ENCODE results near the gene FAM234B. TPM values are rescaled to one million over a fixed set of nuclear protein-coding genes. Genes with fewer than 3 reads are reported as not detected.

Gene FAM234B
- total and polyA plus RNA-seq, 7 experiments from 2014 or later, result 2.6 to 5.8 (median 4.3) TPM

GRCh38 chr12:13112968-13113367, 68.8 kb downstream of the FAM234B start:
- Mint-ChIP-seq H3K4me1 (no peaks in the 10 kb centered on the region), H3K4me3 (no peak overlapping the region), H3K9me3 (peaks cover 0 to 10% (median 0%) of the 10 kb centered on the region in 11 donors), H3K27me3 (peaks cover 0 to 51% (median 4%) of the 10 kb centered on the region in 5 donors), H3K36me3 (peaks cover 0 to 3% (median 0%) of the 10 kb centered on the region in 5 donors), H3K27ac (no peak overlapping the region)
- CTCF ChIA-PET, result no interaction called here
- Histone ChIP-seq H3K27ac (ENCODE audit: low read depth, low read length) (no peak overlapping the region), H3K4me3 (ENCODE audit: low read length) (no peak overlapping the region), H3K4me1 (ENCODE audit: control insufficient read depth in 2 of 2, insufficient read depth in 2 of 2, low read length in 2 of 2) (no peaks in the 10 kb centered on the region), H3K36me3 (ENCODE audit: control insufficient read depth in 2 of 3, insufficient read depth in 3 of 3, low read length in 3 of 3) (no peaks in the 10 kb centered on the region), H3K27me3 (ENCODE audit: control insufficient read depth in 2 of 2, insufficient read depth in 2 of 2, low read length in 2 of 2) (no peaks in the 10 kb centered on the region), H3K9me3 (ENCODE audit: control insufficient read depth in 2 of 3, low read length in 3 of 3) (no peaks in the 10 kb centered on the region)
- POLR2A ChIA-PET, result interaction anchor here (0.6 kb wide), 1 partner anchor 99 kb away, joined by 3 read pairs; no protein-coding TSS in a partner anchor
- ATAC-seq, result no peak
- intact Hi-C loops (cut with micrococcal nuclease), result no loop called here
- no peak for DNase-seq

DNA sequence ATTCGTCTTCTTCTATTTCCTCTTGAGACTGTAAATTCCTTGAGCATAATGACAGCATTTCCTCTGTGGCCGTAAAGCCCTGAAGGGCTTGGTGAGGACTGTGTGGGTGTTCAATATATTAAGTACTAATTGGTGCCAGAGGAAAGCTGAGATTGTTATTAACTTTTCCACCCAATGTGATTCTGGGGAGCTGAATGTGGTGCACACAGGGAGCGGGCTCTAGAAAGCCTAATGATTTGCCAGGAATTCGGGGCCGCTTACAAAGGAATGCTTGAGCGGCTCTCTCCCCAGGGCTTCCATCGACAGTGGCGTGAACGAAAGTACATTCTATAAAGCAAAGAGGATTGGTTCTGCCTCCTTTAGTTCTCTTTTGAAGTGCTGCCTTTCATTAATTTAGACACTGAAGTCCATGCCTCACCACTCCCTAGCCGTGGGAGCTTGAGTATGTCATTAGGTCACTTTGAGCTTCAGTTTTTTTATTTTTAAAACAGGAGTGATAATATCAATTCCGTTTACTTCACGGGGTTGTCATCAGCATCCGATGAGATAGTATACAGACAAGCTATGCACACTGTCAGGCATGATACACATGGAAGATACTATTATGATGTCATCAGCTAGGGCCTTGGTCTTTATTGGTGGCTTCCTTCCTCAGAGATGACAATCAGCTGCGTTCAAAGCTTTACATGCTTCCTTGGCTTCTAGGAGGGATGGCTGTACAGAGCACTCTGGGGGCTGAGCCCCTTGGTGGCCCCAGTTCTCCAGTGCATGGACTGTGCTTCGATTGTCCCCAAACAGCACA, 70.3 kb downstream of the FAM234B start:
- Histone ChIP-seq H3K36me3 (ENCODE audit: control insufficient read depth in 2 of 3, insufficient read depth in 3 of 3, low read length in 3 of 3) (no peaks in the 10 kb centered on the region), H3K4me3 (ENCODE audit: low read length) (no peak overlapping the region), H3K4me1 (ENCODE audit: control insufficient read depth in 2 of 2, insufficient read depth in 2 of 2, low read length in 2 of 2) (no peaks in the 10 kb centered on the region), H3K27me3 (ENCODE audit: control insufficient read depth in 2 of 2, insufficient read depth in 2 of 2, low read length in 2 of 2) (no peaks in the 10 kb centered on the region), H3K27ac (ENCODE audit: low read depth, low read length) (no peak overlapping the region), H3K9me3 (ENCODE audit: control insufficient read depth in 2 of 3, low read length in 3 of 3) (no peaks in the 10 kb centered on the region)
- POLR2A ChIA-PET, result interaction anchor here (0.6 kb wide), 1 partner anchor 15 kb away, joined by 3 read pairs; no protein-coding TSS in a partner anchor
- CTCF ChIA-PET, result no interaction called here
- peak overlapping the region in 1 of 9 donors; percentile 17 for H3K27ac Mint-ChIP-seq
- H3K27me3 Mint-ChIP-seq, result peaks cover 0 to 40% (median 4%) of the 10 kb centered on the region in 5 donors
- no peaks in the 10 kb centered on the region for H3K4me1 Mint-ChIP-seq
- intact Hi-C loops (cut with micrococcal nuclease), result no loop called here
- DNase-seq, result no peak
- peaks cover 0 to 3% (median 0%) of the 10 kb centered on the region in 5 donors for H3K36me3 Mint-ChIP-seq
- no peak for ATAC-seq
- H3K4me3 Mint-ChIP-seq, result no peak overlapping the region
- H3K9me3 Mint-ChIP-seq, result peaks cover 0 to 4% (median 0%) of the 10 kb centered on the region in 11 donors

- ChIA-PET CTCF (interaction anchor here (0.6 kb wide), 1 partner anchor 90 kb away, joined by 3 read pairs; no protein-coding TSS in a partner anchor), POLR2A (interaction anchor here (1.2 kb wide), 1 partner anchor 15 kb away, joined by 4 read pairs; no protein-coding TSS in a partner anchor)
- Mint-ChIP-seq H3K4me1 (no peaks in the 10 kb centered on the region), H3K27ac (no peak overlapping the region), H3K27me3 (peaks cover 0 to 32% (median 4%) of the 10 kb centered on the region in 5 donors), H3K9me3 (peaks cover 0 to 4% (median 0%) of the 10 kb centered on the region in 11 donors), H3K36me3 (peaks cover 0 to 3% (median 0%) of the 10 kb centered on the region in 5 donors), H3K4me3 (no peak overlapping the region)
- Histone ChIP-seq H3K4me1 (ENCODE audit: control insufficient read depth in 2 of 2, insufficient read depth in 2 of 2, low read length in 2 of 2) (no peaks in the 10 kb centered on the region), H3K9me3 (ENCODE audit: control insufficient read depth in 2 of 3, low read length in 3 of 3) (no peaks in the 10 kb centered on the region), H3K4me3 (ENCODE audit: low read length) (no peak overlapping the region), H3K27me3 (ENCODE audit: control insufficient read depth in 2 of 2, insufficient read depth in 2 of 2, low read length in 2 of 2) (no peaks in the 10 kb centered on the region), H3K36me3 (ENCODE audit: control insufficient read depth in 2 of 3, insufficient read depth in 3 of 3, low read length in 3 of 3) (no peaks in the 10 kb centered on the region), H3K27ac (ENCODE audit: low read depth, low read length) (no peak overlapping the region)
- intact Hi-C loops (cut with micrococcal nuclease), result no loop called here
- no peak for ATAC-seq
- DNase-seq, result no peak
Measured at GRCh38 chr12:13116259-13116658, 72.1 kb downstream of the FAM234B start.

- H3K36me3 Mint-ChIP-seq, result peaks cover 0 to 3% (median 0%) of the 10 kb centered on the region in 5 donors
- H3K36me3 ChIP-seq (ENCODE audit: control insufficient read depth in 2 of 3, insufficient read depth in 3 of 3, low read length in 3 of 3), result no peaks in the 10 kb centered on the region
- H3K4me1 Mint-ChIP-seq, result no peaks in the 10 kb centered on the region
- H3K27me3 Mint-ChIP-seq, result peaks cover 0 to 32% (median 4%) of the 10 kb centered on the region in 5 donors
- ChIA-PET CTCF (no interaction called here), POLR2A (interaction anchor here (1.2 kb wide), 1 partner anchor 16 kb away, joined by 4 read pairs; no protein-coding TSS in a partner anchor)
- no peaks in the 10 kb centered on the region for H3K9me3 ChIP-seq (ENCODE audit: control insufficient read depth in 2 of 3, low read length in 3 of 3)
- no peak for DNase-seq
- no peak overlapping the region for H3K27ac ChIP-seq (ENCODE audit: low read depth, low read length)
- intact Hi-C loops (cut with micrococcal nuclease), result no loop called here
- no peak overlapping the region for H3K27ac Mint-ChIP-seq
- no peaks in the 10 kb centered on the region for H3K27me3 ChIP-seq (ENCODE audit: control insufficient read depth in 2 of 2, insufficient read depth in 2 of 2, low read length in 2 of 2)
- no peaks in the 10 kb centered on the region for H3K4me1 ChIP-seq (ENCODE audit: control insufficient read depth in 2 of 2, insufficient read depth in 2 of 2, low read length in 2 of 2)
- ATAC-seq, result no peak
- no peak overlapping the region for H3K4me3 Mint-ChIP-seq
- no peaks in the 10 kb centered on the region for H3K9me3 Mint-ChIP-seq
- no peak overlapping the region for H3K4me3 ChIP-seq (ENCODE audit: low read length)
Measured at GRCh38 chr12:13117029-13117428, 72.8 kb downstream of the FAM234B start.

- ChIA-PET POLR2A (no interaction called here), CTCF (interaction anchor here (0.7 to 1.2 kb wide), 2 partner anchors 16 to 20 kb away, joined by 3 read pairs; no protein-coding TSS in a partner anchor)
- DNase-seq (no peak), ATAC-seq (no peak)
- H3K4me3 Mint-ChIP-seq, result no peak overlapping the region
- Histone ChIP-seq H3K9me3 (ENCODE audit: control insufficient read depth in 2 of 3, low read length in 3 of 3) (no peaks in the 10 kb centered on the region), H3K36me3 (ENCODE audit: control insufficient read depth in 2 of 3, insufficient read depth in 3 of 3, low read length in 3 of 3) (no peaks in the 10 kb centered on the region), H3K4me1 (ENCODE audit: control insufficient read depth in 2 of 2, insufficient read depth in 2 of 2, low read length in 2 of 2) (no peaks in the 10 kb centered on the region), H3K27ac (ENCODE audit: low read depth, low read length) (no peak overlapping the region), H3K27me3 (ENCODE audit: control insufficient read depth in 2 of 2, insufficient read depth in 2 of 2, low read length in 2 of 2) (no peaks in the 10 kb centered on the region), H3K4me3 (ENCODE audit: low read length) (no peak overlapping the region)
- H3K27ac Mint-ChIP-seq, result no peak overlapping the region
- H3K27me3 Mint-ChIP-seq, result peaks cover 0 to 16% (median 0%) of the 10 kb centered on the region in 5 donors
- intact Hi-C loops (cut with micrococcal nuclease), result no loop called here
- H3K9me3 Mint-ChIP-seq, result no peaks in the 10 kb centered on the region
- no peaks in the 10 kb centered on the region for H3K4me1 Mint-ChIP-seq
- H3K36me3 Mint-ChIP-seq, result no peaks in the 10 kb centered on the region
Measured at GRCh38 chr12:13119826-13120225, 75.6 kb downstream of the FAM234B start.

DNA sequence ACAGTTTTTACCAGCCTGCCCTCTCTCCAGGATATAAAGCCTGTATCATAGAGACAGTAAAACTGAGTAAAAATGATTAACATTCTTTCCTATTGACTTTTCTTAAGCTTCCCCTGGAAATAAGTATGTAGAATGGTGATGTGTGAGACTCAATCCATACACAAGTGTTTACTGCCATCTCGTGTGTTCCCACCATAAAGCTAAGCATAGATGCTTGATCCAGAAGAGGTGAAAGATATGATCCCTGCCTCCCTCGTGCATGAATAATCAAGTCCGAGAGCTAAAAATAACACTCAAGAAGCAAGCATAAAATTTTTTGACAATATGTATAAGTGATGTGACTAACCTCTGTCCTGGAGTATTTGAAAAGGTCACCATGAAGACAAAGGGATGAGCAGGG, 76.2 kb downstream of the FAM234B start:
- Histone ChIP-seq H3K27ac (ENCODE audit: low read depth, low read length) (no peak overlapping the region), H3K27me3 (ENCODE audit: control insufficient read depth in 2 of 2, insufficient read depth in 2 of 2, low read length in 2 of 2) (no peaks in the 10 kb centered on the region), H3K9me3 (ENCODE audit: control insufficient read depth in 2 of 3, low read length in 3 of 3) (no peaks in the 10 kb centered on the region), H3K4me1 (ENCODE audit: control insufficient read depth in 2 of 2, insufficient read depth in 2 of 2, low read length in 2 of 2) (no peaks in the 10 kb centered on the region), H3K4me3 (ENCODE audit: low read length) (no peak overlapping the region), H3K36me3 (ENCODE audit: control insufficient read depth in 2 of 3, insufficient read depth in 3 of 3, low read length in 3 of 3) (no peaks in the 10 kb centered on the region)
- H3K9me3 Mint-ChIP-seq, result no peaks in the 10 kb centered on the region
- ChIA-PET CTCF (interaction anchor here (0.7 to 1.2 kb wide), 2 partner anchors 16 to 21 kb away, joined by 3 read pairs; no protein-coding TSS in a partner anchor), POLR2A (interaction anchor here (0.7 kb wide), 1 partner anchor 46 kb away, joined by 3 read pairs; no protein-coding TSS in a partner anchor)
- no peaks in the 10 kb centered on the region for H3K4me1 Mint-ChIP-seq
- no peak overlapping the region for H3K4me3 Mint-ChIP-seq
- H3K36me3 Mint-ChIP-seq, result no peaks in the 10 kb centered on the region
- intact Hi-C loops (cut with micrococcal nuclease), result no loop called here
- ATAC-seq, result no peak
- H3K27me3 Mint-ChIP-seq, result peaks cover 0 to 16% (median 0%) of the 10 kb centered on the region in 5 donors
- no peak for DNase-seq
- no peak overlapping the region for H3K27ac Mint-ChIP-seq
